Calu3 (cell line): Measurements from ENCODE around the gene MAP2K4. TPM values are rescaled to one million over a fixed set of nuclear protein-coding genes. Genes with fewer than 3 reads are reported as not detected.

ENCODE experiments used
- BruUV-seq: library from RNA; stranded (reverse); fragments of 400-500 nt; replicated peaks from 2 replicates; lab custom pipeline; 2021; lab: Mats Ljungman, UMichigan
- CTCF ChIA-PET: fragments of 300-600 bp; sonication (Branson Sonifier 250); formaldehyde crosslinking; loops from one replicate; lab custom pipeline; 2022; ENCODE audit warnings: antibody characterized with exemption; lab: Charles Lee
- DNase-seq: peaks from one replicate; pipeline ENCODE4 v3.0.0; 2022
- H3K27ac Mint-ChIP-seq: one replicate; pipeline ENCODE4 v1.8.0; 2022; ENCODE audit warnings: mixed read lengths; ENCODE audit not compliant: unreplicated experiment
- H3K27me3 Mint-ChIP-seq: one replicate; pipeline ENCODE4 v1.8.0; 2022; ENCODE audit warnings: mixed read lengths; ENCODE audit not compliant: unreplicated experiment
- H3K36me3 Mint-ChIP-seq: one replicate; pipeline ENCODE4 v1.8.0; 2022; ENCODE audit warnings: mild to moderate bottlenecking, moderate library complexity, mixed read lengths; ENCODE audit not compliant: insufficient read depth, unreplicated experiment
- H3K4me1 Mint-ChIP-seq: one replicate; pipeline ENCODE4 v1.8.0; 2022; ENCODE audit warnings: mild to moderate bottlenecking, low read depth, mixed read lengths; ENCODE audit not compliant: unreplicated experiment
- H3K4me3 Mint-ChIP-seq: one replicate; pipeline ENCODE4 v1.8.0; 2022; ENCODE audit warnings: mild to moderate bottlenecking, low read depth, moderate library complexity, mixed read lengths; ENCODE audit not compliant: unreplicated experiment
- H3K9me3 Mint-ChIP-seq: one replicate; pipeline ENCODE4 v1.8.0; 2022; ENCODE audit warnings: low read depth, mixed read lengths; ENCODE audit not compliant: unreplicated experiment
- CTCF ChIP-seq: fragments of 200-600 bp; IDR thresholded peaks from one replicate; pipeline ENCODE4 v1.8.0; 2022; ENCODE audit warnings: antibody characterized with exemption; ENCODE audit not compliant: unreplicated experiment
- intact Hi-C: fragments of 100-400 bp; cut with micrococcal nuclease; formaldehyde crosslinking; loops from one replicate; pipeline ENCODE4 v1.10.0; 2022; ENCODE audit not compliant: unreplicated experiment
- total RNA-seq: library from RNA; stranded (reverse); gene quantifications from 2 replicates; pipeline ENCODE4 v1.2.3, GENCODE V29; 2022

The MAP2K4 gene
- total RNA-seq, 1 experiment from 2014 or later, result 16.1 TPM

DNA sequence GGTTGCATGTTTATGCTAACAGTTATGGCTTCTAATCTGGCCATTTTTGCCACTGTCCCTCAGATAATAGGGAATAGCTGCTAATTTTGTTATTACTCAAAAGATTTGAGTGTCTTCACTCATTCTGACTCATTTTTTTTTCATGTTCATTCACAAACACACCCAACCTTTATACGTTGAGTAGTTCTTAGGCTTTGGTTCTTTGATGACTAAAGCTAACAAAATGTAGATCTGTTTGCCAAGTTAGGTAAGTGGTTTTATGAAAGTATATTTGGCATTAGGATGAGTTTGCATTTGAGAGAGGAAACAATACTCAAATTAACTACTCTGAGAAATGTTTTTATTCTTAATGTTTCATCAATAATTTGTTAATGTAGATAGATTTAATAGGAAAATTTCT lies 3.6 kb downstream of the MAP2K4 start:
- H3K4me3 Mint-ChIP-seq, result no peak overlapping the region
- intact Hi-C loops, result no loop called here
- no peaks in the 10 kb centered on the region for H3K27me3 Mint-ChIP-seq
- DNase-seq, result no peak
- no peaks in the 10 kb centered on the region for H3K9me3 Mint-ChIP-seq
- no peak overlapping the region for H3K27ac Mint-ChIP-seq
- H3K36me3 Mint-ChIP-seq, result peaks cover 8% of the 10 kb centered on the region
- no TSS peak for BruUV-seq
- no peak for TF ChIP-seq CTCF
- H3K4me1 Mint-ChIP-seq, result peaks cover 21% of the 10 kb centered on the region
- CTCF ChIA-PET, result interaction anchor here (0.5 to 1.1 kb wide), 3 partner anchors 18 to 27 kb away, joined by 3 to 4 read pairs (median 3); partner anchors contain the start of gene ZNF18

DNA sequence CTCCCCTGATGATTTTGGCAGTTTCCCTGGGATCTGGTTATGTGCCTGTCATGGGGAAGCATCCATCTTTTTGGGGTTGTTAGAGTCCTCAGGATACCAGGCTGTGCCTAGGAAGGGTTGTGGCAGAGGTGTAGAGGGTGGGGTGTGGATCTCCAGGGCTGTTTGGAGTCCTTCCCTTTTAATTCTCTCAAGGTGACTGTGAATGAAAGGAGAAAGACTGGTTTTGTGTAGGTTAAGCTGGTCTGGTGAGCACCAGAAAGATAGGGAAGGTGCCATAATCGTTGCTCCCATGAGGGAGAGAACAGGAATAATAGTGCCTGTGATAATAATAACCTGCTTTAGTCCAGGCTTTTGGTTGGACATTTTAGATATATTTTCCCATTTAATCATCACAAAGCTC lies 7.0 kb downstream of the MAP2K4 start:
- no peaks in the 10 kb centered on the region for H3K9me3 Mint-ChIP-seq
- H3K27ac Mint-ChIP-seq, result no peak overlapping the region
- intact Hi-C loops, result no loop called here
- TF ChIP-seq CTCF, result no peak
- CTCF ChIA-PET, result no interaction called here
- H3K4me3 Mint-ChIP-seq, result no peak overlapping the region
- peaks cover 13% of the 10 kb centered on the region for H3K4me1 Mint-ChIP-seq
- no peaks in the 10 kb centered on the region for H3K27me3 Mint-ChIP-seq
- DNase-seq, result no peak
- no TSS peak for BruUV-seq
- no peaks in the 10 kb centered on the region for H3K36me3 Mint-ChIP-seq

DNA sequence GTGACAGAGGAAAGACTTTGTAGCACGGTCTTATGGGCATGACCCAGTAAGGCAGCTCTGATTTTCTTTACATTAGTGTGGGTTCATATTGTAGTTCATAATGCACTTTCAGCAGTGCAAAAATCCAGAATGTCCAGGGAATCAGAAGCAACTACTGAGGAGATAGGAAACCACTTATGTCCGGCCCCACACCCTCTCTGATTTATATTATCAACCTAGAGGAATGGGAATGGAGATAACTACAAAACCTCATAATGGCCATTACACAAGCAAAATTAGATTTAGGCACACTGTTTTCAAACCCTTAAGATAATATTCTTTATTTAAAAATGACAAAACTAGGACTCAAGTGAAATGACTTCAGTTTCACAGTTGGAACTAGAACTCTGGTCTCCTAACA lies 7.9 kb downstream of the MAP2K4 start:
- no peak for DNase-seq
- peaks cover 12% of the 10 kb centered on the region for H3K4me1 Mint-ChIP-seq
- H3K36me3 Mint-ChIP-seq, result no peaks in the 10 kb centered on the region
- BruUV-seq, result no TSS peak
- no peak overlapping the region for H3K4me3 Mint-ChIP-seq
- no peaks in the 10 kb centered on the region for H3K27me3 Mint-ChIP-seq
- TF ChIP-seq CTCF, result no peak
- no peak overlapping the region for H3K27ac Mint-ChIP-seq
- CTCF ChIA-PET, result no interaction called here
- intact Hi-C loops, result no loop called here
- no peaks in the 10 kb centered on the region for H3K9me3 Mint-ChIP-seq

GRCh38 chr17:12034538-12034937 lies 13.9 kb downstream of the MAP2K4 start:
- TF ChIP-seq CTCF, result no peak
- Mint-ChIP-seq H3K9me3 (no peaks in the 10 kb centered on the region), H3K36me3 (no peaks in the 10 kb centered on the region), H3K4me1 (no peaks in the 10 kb centered on the region), H3K4me3 (no peak overlapping the region), H3K27ac (no peak overlapping the region), H3K27me3 (no peaks in the 10 kb centered on the region)
- no TSS peak for BruUV-seq
- DNase-seq, result no peak
- intact Hi-C loops, result no loop called here
- CTCF ChIA-PET, result interaction anchor here (0.7 kb wide), 1 partner anchor 660 kb away, joined by 3 read pairs; no protein-coding TSS in a partner anchor
